T1000 (cell line): ENCODE results near the gene CNTN4.

Source experiments
- DNase-seq: peaks from one replicate; lab custom pipeline; 2025; ENCODE audit warnings: mixed read lengths; lab: John Stamatoyannopoulos, UW

Gene CNTN4

GRCh38 chr3:3038201-3038991 lies 939.7 kb downstream of the CNTN4 start:
- DNase-seq, result no peak

- no peak for DNase-seq
These were observed 955.3 kb downstream of the CNTN4 start for GRCh38 chr3:3053974-3054373.

GRCh38 chr3:3059645-3060044 lies 961.0 kb downstream of the CNTN4 start:
- no peak for DNase-seq

- no peak for DNase-seq
These were observed 965.6 kb downstream of the CNTN4 start for GRCh38 chr3:3064297-3064696.

DNA sequence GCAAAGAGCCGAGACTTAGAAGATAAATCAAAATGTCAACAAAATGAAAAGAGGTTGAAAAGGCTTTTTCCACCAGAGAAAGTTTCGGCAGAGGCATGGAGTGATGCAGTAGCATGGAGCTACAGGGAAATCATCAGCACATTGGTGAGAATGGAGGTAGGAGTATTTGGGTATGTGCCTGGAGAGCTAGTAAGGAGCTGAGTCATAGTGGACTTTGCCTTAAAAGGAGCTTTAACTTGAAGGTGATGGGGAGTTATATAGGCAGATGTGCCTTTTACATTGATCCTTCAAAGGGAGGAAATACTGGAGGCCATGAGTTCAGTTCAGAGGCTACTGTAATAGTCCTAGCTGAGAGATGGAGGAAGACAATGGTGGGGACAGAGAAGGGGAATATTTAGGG lies 967.2 kb downstream of the CNTN4 start:
- no peak for DNase-seq

DNA sequence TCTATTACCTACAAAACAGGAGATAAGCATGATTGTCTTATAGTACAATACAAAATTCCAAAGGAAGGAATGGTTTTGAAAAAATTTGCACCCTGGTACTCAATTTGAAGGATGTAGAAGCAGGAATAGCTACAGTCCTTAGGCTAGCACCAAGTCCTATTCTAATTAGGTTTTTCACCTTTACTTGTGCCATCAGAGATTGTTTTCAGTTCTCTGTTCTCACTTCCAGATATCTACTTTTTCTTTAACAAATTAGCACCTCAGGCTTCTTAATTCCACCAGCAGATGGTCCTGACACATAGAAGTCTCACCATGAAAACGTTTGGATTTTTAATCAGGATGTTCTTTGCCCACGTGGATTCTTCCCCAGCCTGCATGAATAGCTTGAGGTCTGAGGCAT lies 967.7 kb downstream of the CNTN4 start:
- DNase-seq, result no peak

- no peak for DNase-seq
These were observed 968.2 kb downstream of the CNTN4 start for GRCh38 chr3:3066910-3067309.

DNA sequence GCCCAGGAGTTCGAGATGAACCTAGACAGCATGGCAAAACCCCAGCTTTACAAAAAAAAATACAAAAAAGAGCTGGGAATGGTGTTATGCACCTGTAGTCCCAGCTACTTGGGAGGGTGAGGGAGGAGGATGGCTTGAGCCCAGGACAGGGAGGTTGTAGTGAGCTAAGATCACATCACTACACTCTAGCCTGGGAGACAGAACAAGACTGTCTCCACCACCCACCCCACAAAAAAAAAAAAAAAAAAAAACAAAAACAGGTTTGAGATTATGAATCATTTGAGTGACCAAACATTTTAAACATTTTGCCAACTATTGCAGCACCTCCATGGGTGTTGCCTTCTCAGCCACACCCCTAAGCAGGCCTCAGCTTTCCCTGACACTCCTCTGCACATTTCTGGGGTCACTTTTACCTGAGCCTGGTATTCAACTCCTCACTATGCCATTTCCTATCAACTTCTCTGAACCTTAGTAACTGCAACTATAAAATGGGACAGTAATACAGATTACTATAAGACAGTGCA lies 969.8 kb downstream of the CNTN4 start:
- DNase-seq, result no peak

- DNase-seq, result no peak
These were observed 971.1 kb downstream of the CNTN4 start for GRCh38 chr3:3069723-3070122.

- DNase-seq, result no peak
These were observed 972.5 kb downstream of the CNTN4 start for GRCh38 chr3:3071136-3071535.

- no peak for DNase-seq
These were observed 976.0 kb downstream of the CNTN4 start for GRCh38 chr3:3074551-3075257.

GRCh38 chr3:3080309-3080708 lies 981.6 kb downstream of the CNTN4 start:
- DNase-seq, result no peak

DNA sequence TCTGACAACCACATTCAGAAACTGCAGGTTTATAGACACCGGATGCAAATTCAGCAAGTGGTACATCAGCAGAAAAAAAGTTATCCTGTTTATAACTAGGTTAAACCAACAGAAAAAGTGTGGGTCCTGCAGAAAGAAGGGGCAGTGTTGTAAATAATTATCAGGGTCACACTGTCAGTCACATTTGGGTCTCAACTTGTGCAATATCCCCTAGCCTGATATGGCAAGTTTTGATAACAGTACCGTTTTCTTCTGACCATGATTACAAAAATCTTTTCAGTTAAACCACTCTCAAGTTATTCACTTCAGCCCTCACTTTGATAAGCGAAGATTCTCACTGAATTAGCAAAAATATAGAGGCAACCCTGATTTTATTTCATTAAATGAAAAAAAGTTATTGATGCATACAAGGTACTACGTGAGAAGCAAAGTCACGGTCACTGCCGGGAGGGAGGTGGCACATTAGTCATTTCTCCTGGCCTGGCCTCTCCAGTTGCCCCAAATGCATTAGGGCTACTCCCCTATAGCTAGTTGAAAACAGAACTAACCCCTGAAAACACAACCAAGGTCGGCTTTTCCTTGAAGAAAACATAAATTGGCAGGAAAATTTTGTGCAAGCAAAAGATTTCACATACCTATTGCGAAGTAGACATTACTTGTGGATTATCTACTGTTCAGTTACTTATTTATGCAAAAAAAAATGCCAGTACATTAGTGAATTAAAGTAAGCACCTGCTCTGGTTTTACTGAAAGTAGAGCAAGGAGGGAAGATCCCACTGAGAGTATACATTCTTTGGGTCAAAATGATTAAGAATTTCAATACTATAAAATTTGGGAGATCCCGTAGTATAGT lies 982.9 kb downstream of the CNTN4 start:
- DNase-seq, result no peak

DNA sequence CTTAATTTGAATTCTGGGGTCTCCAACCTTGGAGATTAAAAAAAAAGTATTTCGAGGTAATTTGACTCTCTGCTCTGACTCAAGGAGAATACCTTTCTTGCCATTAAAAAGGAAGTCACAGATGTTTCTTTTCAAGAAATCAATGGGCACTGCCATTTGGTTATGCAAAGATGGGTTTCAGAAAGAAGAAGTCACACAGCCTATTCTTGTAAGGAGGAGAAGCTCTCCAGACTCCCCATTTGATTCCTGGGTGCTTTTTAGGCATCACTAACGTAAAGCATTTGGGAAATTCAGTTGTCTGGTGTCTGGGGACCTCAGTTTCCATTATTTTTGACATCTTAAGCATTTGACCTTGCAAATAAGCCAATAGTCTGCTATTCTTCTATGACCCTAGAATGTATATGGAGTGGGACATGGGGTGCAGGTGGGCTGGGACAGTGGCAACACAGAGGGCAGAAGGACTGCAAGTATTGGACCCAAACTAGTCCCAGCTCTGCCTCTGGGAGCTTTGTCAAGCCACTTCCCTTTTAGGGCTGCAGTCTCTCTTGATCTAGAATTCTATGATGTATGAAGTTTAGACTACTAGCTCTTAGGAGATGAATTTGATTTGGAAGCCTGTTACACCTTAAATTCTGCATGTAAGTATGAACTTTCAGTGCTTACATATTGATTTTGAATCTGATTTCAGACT lies 983.7 kb downstream of the CNTN4 start:
- no peak for DNase-seq

- no peak for DNase-seq
These were observed 986.2 kb downstream of the CNTN4 start for GRCh38 chr3:3084890-3085289.

DNA sequence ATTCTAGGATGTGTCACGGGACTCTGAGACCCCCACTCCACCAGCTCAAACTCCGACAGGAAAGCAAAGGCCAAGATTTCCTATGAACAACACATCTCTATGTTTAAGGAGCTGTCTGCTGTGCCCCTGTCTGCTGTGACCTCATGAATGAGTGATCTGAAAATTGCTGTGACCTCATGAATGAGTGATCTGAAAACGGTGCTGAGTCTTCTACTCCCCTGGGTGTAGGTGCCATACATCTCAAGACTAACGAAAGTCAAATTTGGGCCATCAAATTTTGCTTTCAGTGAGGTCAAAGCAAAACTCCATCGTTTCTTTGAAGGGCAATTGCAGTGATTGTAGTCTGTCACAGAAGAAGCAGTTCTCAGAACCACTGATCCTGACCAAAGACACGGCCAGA lies 987.1 kb downstream of the CNTN4 start:
- DNase-seq, result no peak

DNA sequence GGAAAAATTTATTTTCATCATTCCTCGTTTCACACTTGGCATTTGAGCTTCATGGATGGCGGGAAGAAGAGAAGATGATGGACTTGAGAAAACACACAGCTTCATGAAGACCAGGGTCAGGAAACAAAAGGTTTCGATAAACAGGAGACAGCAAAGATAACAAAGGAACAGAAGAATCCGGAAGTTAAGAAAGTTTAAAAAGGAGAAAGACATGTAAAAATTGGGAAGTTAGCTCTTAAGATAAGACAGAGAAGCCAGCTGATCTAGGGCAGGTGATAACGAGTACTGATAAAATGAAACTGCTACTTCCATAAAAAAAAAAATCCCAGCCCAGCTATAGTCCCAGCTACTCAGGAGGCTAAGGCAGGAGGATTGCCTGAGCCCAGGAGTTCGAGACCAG lies 987.6 kb downstream of the CNTN4 start:
- DNase-seq, result no peak

DNA sequence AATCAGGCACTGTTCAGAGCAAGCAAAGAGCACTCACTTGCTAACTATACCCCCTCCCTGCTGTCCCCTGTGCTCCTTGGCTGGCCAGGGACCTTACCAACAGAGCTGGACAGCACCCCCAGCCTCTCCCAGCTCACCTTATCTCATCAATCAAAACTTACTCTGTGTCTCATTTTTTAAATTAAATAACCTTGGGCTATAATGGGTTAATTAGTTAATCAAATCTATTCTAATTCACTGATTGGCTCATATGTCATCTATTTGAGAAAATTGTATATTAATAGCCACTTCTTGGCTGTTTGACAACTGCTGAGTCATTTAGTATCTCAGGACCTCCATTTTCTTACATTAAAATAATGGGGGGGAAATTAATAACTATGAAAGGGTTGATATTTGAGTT lies 988.6 kb downstream of the CNTN4 start:
- no peak for DNase-seq

DNA sequence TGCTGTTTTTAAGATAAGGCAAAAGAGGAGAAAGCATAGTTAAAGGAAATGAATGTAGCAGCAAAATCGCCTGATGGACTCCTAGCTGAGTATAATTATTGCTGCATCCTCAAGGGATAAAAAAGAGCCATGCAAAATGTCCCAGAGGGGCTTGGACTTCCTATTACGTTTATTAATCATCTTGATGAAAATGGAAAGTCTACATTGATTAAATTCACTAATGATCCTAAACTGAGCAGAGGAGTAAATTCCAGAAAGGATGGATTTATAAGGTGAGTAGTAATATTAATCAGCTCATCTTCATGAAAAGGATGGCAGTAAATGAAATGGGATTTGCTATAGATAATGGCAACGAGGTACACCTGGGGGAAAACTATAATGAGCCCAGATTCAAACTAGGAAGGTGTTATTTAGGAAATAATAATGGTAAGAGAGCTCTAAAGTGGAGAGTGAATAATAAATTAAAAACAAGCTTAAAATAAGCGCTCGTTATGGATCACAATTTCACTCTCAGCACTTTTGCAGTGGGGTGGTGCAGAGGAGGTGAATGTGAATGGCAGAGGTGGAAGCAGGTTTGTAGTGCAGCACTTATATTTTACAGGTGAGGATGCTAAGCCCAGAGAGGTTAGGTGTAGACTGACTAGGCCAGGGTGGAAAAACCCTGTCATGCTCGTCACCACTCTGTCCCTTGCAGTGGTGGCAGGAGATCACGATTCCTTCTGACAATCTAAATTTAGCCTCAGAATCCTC lies 989.2 kb downstream of the CNTN4 start:
- DNase-seq, result no peak

GRCh38 chr3:3089017-3089416 lies 990.4 kb downstream of the CNTN4 start:
- DNase-seq, result no peak

DNA sequence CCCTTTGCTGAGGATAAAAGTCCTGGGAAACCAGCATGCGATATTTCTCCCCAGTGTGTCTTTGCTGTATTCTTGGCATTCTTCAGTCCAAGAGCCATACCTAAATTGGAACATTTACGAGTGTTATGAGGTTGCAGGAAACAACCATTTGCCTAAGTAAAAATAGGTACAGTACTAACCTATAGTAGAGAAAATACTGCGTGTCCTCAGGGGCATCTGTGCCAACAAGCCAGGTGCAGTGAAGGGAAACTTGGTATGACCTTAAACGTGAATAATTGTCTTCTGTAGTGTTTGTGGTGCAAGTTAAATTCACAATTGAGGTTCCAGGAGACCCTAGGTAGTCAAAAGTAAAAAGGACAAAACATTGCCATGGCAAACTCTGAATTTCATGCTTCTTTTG lies 999.3 kb downstream of the CNTN4 start:
- DNase-seq, result no peak
